NB4 (cell line): ENCODE results near the gene CTNND2.

Experiments used
- TF ChIP-seq, protein P1 (sequence below): IDR thresholded peaks from one replicate; pipeline ENCODE4 v1.5.1; 2012; ENCODE audit warnings: low read depth, low read length
- TF ChIP-seq, protein P2 (sequence below): IDR thresholded peaks from 2 replicates; pipeline ENCODE4 v1.6.1; 2011; ENCODE audit warnings: low read depth, low read length

DNA sequence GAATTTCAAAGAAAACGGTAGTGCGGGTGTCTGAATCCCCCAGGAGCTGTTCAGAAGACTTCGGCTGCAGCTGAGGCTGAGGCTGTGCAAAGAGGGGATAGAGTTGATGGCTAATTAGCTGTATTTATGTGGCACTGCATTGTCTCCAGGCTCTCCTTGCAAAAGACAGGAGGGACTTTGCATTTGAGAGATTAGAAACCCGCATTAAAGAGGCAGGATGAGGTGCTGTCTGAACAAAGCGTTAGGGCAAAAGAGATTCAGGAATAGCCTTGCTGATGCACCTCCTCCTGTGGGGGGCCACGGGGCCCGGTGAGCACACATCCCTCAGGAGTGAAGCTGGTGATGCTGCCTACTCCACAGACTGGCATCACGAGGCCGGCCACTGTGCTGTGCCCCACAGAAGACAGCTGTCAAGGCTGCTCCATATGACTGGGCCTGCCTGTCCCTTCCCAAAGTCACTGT is 799.6 kb downstream of the CTNND2 start:
- TF ChIP-seq, protein P1, sequence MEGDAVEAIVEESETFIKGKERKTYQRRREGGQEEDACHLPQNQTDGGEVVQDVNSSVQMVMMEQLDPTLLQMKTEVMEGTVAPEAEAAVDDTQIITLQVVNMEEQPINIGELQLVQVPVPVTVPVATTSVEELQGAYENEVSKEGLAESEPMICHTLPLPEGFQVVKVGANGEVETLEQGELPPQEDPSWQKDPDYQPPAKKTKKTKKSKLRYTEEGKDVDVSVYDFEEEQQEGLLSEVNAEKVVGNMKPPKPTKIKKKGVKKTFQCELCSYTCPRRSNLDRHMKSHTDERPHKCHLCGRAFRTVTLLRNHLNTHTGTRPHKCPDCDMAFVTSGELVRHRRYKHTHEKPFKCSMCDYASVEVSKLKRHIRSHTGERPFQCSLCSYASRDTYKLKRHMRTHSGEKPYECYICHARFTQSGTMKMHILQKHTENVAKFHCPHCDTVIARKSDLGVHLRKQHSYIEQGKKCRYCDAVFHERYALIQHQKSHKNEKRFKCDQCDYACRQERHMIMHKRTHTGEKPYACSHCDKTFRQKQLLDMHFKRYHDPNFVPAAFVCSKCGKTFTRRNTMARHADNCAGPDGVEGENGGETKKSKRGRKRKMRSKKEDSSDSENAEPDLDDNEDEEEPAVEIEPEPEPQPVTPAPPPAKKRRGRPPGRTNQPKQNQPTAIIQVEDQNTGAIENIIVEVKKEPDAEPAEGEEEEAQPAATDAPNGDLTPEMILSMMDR = no peak
- TF ChIP-seq, protein P2, sequence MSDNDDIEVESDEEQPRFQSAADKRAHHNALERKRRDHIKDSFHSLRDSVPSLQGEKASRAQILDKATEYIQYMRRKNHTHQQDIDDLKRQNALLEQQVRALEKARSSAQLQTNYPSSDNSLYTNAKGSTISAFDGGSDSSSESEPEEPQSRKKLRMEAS = no peak
